GM19397 (cell line): Measurements from ENCODE around the gene ADISSP.

Experiments
- ATAC-seq: cut with Tn5 transposase; IDR thresholded peaks from one replicate; pipeline ENCODE4 v1.9.1; 2021; ENCODE audit warnings: mild to moderate bottlenecking, moderate library complexity; ENCODE audit not compliant: unreplicated experiment

The ADISSP gene

GRCh38 chr20:3767427-3768341 is at the start of gene ADISSP:
TSS of gene ADISSP (minus strand) at chr20:3767753. CDS start at chr20:3760100, 7,653 bp downstream.
- ATAC-seq: peak; percentile 95

GRCh38 chr20:3815703-3816315 is 48.3 kb upstream of the ADISSP start:
- ATAC-seq: no peak

GRCh38 chr20:3814928-3815495 is 47.5 kb upstream of the ADISSP start:
- no peak for ATAC-seq

- no peak for ATAC-seq
Measured at GRCh38 chr20:3813848-3814581, 46.5 kb upstream of the ADISSP start.

GRCh38 chr20:3812975-3813847 is 45.7 kb upstream of the ADISSP start:
- no peak for ATAC-seq

- ATAC-seq: no peak
Measured at GRCh38 chr20:3812259-3812681, 44.7 kb upstream of the ADISSP start.

GRCh38 chr20:3811467-3812258 is 44.1 kb upstream of the ADISSP start:
- ATAC-seq: no peak

GRCh38 chr20:3808544-3808943 is 41.0 kb upstream of the ADISSP start:
- ATAC-seq: no peak

- ATAC-seq: no peak
Measured at GRCh38 chr20:3804781-3805180, 37.2 kb upstream of the ADISSP start.

GRCh38 chr20:3804254-3804751 is 36.8 kb upstream of the ADISSP start:
- no peak for ATAC-seq

GRCh38 chr20:3803854-3804253 is 36.3 kb upstream of the ADISSP start:
- no peak for ATAC-seq

- ATAC-seq: no peak
Measured at GRCh38 chr20:3803289-3803688, 35.7 kb upstream of the ADISSP start.

- no peak for ATAC-seq
Measured at GRCh38 chr20:3802524-3803239, 35.1 kb upstream of the ADISSP start.

- ATAC-seq: no peak
Measured at GRCh38 chr20:3801846-3802245, 34.3 kb upstream of the ADISSP start.

GRCh38 chr20:3801299-3801698 is 33.7 kb upstream of the ADISSP start:
- no peak for ATAC-seq

- ATAC-seq: no peak
Measured at GRCh38 chr20:3800878-3801260, 33.3 kb upstream of the ADISSP start.

GRCh38 chr20:3800256-3800877 is 32.8 kb upstream of the ADISSP start:
- no peak for ATAC-seq

GRCh38 chr20:3798908-3799248 is 31.3 kb upstream of the ADISSP start:
- no peak for ATAC-seq
